GM21447 (cell line): ENCODE results near the gene KIAA1586.
A peak's percentile ranks its signal among the peaks of the same experiment; 100 is the strongest.
"Not testable (repeated sequence)": the region's sequence is repeated elsewhere in the genome, so short reads cannot be mapped to it uniquely, and the experiment has no call there.

Source experiments
- ATAC-seq: cut with Tn5 transposase; IDR thresholded peaks from one replicate; pipeline ENCODE4 v1.9.1; 2021; ENCODE audit not compliant: unreplicated experiment

Gene KIAA1586

GRCh38 chr6:57044568-57044967 lies 1.9 kb upstream of the KIAA1586 start:
- ATAC-seq: no peak

GRCh38 chr6:57047257-57047585 lies 728 bp downstream of the KIAA1586 start:
- peak; percentile 26 for ATAC-seq

DNA sequence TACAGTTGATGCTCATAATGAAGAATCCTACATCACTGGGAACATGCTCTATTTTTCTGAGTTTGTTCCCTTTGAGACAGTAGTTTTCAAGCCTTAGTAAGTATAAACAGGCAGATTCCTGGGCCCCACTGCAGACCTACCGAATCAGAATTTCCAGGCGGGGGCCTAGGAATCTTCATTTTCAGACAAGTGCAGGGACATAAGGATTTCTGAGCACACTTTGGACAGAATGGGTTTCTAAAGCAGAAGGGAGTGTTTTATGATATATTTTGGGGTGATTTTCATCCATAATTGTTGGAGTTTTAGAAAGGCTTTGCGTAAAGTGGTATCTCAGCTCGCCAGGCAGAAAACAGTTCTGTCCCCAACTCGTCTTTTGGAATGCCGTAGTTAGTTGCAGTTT lies 1.4 kb downstream of the KIAA1586 start:
- ATAC-seq: not testable (repeated sequence)

DNA sequence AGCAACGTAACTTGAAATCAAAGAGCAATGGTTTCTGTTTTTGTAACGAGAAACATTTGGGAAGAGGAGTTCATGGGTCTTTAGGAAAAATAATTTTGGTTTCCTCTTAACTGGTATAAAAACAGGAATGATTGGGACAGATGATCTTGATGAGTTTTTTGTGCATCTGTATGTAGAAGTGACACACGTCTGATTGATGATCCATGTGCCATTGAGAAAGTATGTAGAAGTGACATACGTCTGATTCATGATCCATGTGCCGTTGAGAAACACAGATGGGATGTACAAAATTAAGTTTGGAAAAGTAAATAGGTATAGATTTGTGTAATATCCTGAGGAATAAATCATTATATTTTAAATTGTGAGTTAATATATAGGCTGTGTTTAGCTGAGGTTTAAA lies 2.1 kb downstream of the KIAA1586 start:
- no peak for ATAC-seq

- no peak for ATAC-seq
Observed at GRCh38 chr6:57063847-57064246, 17.4 kb downstream of the KIAA1586 start.

- ATAC-seq: no peak
Observed at GRCh38 chr6:57064809-57065208, 18.3 kb downstream of the KIAA1586 start.

GRCh38 chr6:57068061-57068460 lies 21.6 kb downstream of the KIAA1586 start:
- ATAC-seq: no peak

DNA sequence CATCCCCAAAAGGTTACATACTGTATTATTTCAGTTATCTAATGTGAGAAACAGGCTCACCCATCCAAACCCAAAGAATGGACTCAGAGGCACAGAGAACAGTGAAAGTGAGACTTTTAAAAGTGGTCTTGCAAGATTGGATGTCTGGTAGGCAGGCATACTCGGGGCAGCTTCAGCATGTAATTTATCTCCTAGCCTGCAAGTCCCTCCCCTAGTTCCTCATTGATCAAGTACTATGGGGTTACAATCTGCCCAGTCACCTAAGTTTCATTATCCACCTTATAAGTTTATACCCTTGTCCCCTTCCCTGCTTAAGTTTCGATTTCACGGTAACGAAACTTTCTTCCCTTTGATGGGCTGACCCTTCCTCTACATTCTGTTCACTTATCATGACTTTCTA lies 22.7 kb downstream of the KIAA1586 start:
- no peak for ATAC-seq

DNA sequence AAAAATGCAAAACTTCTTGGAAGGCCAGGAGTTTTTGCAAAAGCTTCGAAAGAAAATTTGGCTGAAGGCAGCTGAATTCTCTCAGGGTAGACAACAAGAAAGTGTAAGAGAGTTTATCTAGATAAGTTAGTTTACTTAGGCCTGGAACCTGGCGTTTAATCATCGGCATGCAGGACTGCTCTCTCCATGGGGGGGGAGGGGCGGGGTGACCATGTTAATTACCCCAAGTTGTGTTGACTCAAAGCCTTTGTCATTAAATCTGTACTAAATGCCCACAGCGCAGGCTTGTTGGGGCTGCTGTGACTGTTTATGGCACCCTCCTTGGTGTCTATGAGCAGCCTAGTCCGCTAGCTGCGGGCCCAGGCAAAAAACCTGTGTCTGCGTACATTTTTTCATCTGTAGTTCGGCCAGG lies 23.4 kb downstream of the KIAA1586 start:
- no peak for ATAC-seq

DNA sequence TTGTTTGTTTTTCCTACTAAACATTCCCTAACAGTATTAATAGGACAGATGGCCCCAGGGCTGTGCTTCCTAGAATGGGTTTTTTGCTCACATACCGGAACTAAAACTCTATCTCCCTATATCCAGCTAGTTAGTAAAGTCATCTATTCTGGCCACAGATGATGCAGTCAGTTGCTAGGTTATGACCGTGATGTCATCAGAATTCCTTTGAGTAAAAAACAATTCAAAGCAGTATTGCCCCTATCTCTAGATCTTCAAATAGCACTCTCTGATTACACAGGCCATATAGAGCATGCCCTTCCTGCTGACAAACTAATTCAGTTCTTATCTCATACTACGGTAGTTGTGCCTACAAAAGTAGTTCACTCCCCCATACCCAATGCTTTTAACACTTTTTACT lies 25.6 kb downstream of the KIAA1586 start:
- ATAC-seq: no peak

- no peak for ATAC-seq
Observed at GRCh38 chr6:57074383-57074782, 27.9 kb downstream of the KIAA1586 start.

- no peak for ATAC-seq
Observed at GRCh38 chr6:57075092-57075491, 28.6 kb downstream of the KIAA1586 start.

GRCh38 chr6:57078531-57079207 lies 32.2 kb downstream of the KIAA1586 start:
- ATAC-seq: no peak

- ATAC-seq: no peak
Observed at GRCh38 chr6:57085471-57085870, 39.0 kb downstream of the KIAA1586 start.

DNA sequence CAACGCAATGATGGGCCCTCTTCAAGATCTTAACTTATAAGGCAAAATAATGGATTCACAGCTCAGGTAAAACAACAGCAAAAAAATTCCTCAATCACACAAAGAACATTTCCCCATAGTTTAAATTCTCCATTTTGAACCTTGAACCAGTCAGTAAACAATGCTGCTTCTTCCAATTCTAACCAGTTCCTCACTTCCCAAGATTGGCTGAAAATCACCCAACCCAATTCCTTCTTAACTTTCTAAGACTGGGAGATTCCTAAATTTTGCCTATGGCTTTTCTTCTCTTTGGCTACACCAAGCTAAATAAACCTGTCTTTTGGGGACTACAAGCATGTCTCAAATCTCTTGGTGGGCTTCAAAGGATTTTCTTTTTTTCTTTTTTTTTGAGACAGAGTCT lies 40.4 kb downstream of the KIAA1586 start:
- ATAC-seq: no peak

- ATAC-seq: no peak
Observed at GRCh38 chr6:57087916-57088315, 41.4 kb downstream of the KIAA1586 start.

- ATAC-seq: no peak
Observed at GRCh38 chr6:57089265-57089664, 42.8 kb downstream of the KIAA1586 start.

DNA sequence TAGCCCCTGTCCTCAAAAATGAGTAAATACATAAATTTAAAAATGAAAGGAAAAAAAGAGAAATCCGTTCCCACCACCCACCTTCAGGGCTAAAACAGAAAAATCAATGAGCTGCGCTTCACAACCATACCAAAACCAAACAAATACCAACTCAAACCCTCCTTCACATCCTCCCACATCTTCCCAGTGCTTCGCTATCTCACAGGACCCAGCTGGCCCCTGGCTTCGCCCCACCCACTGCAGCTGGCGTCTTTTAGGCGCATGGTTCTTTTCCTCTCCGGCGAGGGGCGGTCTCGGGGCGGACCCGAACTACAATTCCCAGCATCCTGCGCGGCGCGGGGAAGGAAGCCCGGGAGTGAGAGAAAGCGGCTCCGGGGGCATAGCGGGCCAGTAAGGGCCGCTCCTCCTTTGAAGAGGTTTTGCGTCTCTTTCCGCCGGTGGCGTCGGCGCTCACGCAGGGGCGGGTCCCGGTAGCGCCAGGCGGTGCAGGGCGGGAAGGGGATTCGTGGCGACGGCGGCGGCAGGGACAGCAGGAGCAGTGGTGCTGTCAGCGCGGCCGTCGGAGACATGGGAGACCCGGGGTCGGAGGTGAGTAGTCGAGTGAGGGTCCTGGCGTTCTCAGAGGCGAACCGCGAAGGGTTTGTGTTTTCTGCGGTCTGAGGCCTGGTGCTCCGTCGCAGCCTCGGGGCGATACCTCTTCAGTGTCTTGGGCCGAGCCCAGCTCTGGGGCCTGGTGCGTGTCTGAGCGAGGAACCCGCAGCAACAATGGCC lies 43.4 kb downstream of the KIAA1586 start, which contains the start of gene ZNF451:
Gene ZNF451, plus strand, starts transcription at position 502 of the 771 bp plus-strand sequence. Its CDS starts 66 bp downstream, at position 568.
- peak; percentile 91 for ATAC-seq

- ATAC-seq: not testable (repeated sequence)
Observed at GRCh38 chr6:57090458-57091067, 44.1 kb downstream of the KIAA1586 start.

GRCh38 chr6:57091375-57091774 lies 44.9 kb downstream of the KIAA1586 start:
- ATAC-seq: not testable (repeated sequence)

- ATAC-seq: no peak
Observed at GRCh38 chr6:57094689-57095088, 48.2 kb downstream of the KIAA1586 start.

GRCh38 chr6:57097596-57097995 lies 51.1 kb downstream of the KIAA1586 start:
- ATAC-seq: no peak
